ENCODE measurements around the gene DIP2C.

DNA sequence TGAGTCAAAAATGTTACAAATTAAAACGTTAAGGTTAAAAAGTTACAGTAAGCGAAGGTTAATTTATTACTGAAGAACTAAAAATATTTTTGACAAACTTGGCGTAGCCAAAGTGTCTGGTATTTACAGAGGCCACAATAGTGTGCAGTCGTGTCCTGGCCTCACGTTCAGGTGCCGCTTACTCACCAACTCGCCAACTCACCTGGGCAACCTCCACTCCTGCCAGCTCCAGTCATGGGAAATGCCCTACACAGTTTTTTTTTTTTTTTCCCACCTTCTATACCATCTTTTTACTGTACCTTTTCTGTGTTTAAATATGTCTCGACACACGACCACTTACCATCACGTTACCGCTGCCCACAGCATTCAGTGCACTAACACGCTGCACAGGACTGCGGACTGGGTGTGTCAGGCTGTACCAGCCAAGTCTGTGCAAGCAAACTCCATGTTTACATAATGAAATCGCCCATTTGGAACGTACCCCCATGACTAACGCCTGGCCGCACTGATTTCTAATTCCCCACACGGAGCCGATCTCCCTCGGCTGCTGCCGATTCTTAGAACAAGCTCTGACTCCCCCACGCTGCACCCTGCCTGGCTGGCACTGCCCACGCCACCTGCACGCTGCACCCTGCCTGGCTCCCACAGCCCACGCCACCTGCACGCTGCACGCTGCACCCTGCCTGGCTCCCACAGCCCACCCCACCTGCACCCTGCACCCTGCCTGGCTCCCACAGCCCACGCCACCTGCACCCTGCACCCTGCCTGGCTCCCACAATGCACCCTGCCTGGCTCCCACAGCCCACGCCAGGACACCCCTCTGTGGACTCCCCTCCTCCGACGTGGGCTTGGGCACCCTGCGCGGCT lies 351.1 kb downstream of the DIP2C start:
- TF ChIP-seq POLR2AphosphoS5 (IDR thresholded peaks at IDR 0.05; ENCODE audit: low read depth, low read length) = no peak
- TF ChIP-seq SMC3 (IDR thresholded peaks at IDR 0.05; ENCODE audit: low read depth, low read length) = no peak
- TF ChIP-seq, protein P1, sequence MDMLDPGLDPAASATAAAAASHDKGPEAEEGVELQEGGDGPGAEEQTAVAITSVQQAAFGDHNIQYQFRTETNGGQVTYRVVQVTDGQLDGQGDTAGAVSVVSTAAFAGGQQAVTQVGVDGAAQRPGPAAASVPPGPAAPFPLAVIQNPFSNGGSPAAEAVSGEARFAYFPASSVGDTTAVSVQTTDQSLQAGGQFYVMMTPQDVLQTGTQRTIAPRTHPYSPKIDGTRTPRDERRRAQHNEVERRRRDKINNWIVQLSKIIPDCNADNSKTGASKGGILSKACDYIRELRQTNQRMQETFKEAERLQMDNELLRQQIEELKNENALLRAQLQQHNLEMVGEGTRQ (IDR thresholded peaks at IDR 0.05; ENCODE audit: borderline replicate concordance, low read depth, low read length) = no peak
